ENCODE data around the gene CTDSP2. TPM values are rescaled to one million over a fixed set of nuclear protein-coding genes. Genes with fewer than 3 reads are reported as not detected.
"Not testable (repeated sequence)": the region's sequence is repeated elsewhere in the genome, so short reads cannot be mapped to it uniquely, and the experiment has no call there.

CTDSP2 gene
- total RNA-seq, 4 donors from 2014 or later = 151 to 190 (median 170) TPM

DNA sequence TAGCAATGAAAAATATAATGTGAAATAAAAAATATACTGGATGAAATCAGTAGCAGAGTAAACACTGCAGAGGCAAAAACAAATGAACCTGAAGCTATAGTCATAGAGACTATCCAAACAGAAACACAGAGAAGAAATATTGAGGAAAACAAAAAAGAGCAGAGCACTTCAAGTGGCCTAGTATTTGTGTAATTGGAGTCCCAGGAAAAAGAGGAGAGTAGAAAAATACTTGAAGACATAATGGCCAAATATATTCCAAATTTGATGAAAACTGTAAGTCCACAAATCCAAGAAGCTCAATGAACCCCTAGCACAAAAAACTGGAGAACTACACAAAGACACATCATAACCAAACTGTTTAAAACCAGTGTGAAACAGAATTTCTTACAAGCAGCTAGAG, 37.2 kb upstream of the CTDSP2 start:
- no peak for ATAC-seq
- H3K4me1 ChIP-seq = peaks cover 4 to 29% (median 11%) of the 10 kb centered on the region in 3 donors
- peaks cover 0 to 4% (median 0%) of the 10 kb centered on the region in 3 donors for H3K9me3 ChIP-seq
- no peaks in the 10 kb centered on the region for H3K36me3 ChIP-seq
- no peaks in the 10 kb centered on the region for H3K27me3 ChIP-seq
- no peak for TF ChIP-seq POLR2AphosphoS5 (IDR thresholded peaks at IDR 0.05)
- no peak overlapping the region for H3K4me3 ChIP-seq
- H3K27ac ChIP-seq = no peak overlapping the region

DNA sequence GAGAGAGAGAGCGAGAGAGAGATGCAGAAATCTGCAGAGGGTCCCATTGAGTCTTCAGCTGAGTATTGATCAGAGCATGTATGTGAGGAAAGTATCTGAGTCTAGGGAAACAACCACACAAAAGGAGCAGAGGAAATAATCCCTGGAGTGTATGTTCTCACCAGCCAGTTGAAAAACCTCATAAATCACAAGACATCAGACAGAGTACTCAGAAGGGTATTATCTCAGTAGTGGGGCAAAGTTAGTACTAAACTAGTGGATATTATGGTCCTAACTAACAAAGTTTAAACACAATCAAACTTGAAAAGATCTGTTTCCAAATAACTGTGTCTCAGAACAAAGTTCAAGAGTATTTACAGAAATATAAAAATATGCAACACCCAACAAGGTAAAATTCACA, 36.5 kb upstream of the CTDSP2 start:
- Histone ChIP-seq H3K36me3 (no peaks in the 10 kb centered on the region), H3K4me1 (peaks cover 2 to 23% (median 5%) of the 10 kb centered on the region in 3 donors), H3K4me3 (no peak overlapping the region), H3K27ac (no peak overlapping the region), H3K27me3 (no peaks in the 10 kb centered on the region), H3K9me3 (peaks cover 0 to 4% (median 0%) of the 10 kb centered on the region in 3 donors)
- ATAC-seq = no peak
- WGBS, 2 donors (ENCODE audit: low coverage in 1 of 2) = 100% methylated on average over 1 of the region's 1 CpG; no CpG with 5 or more reads in 1 of the 2 donors
- TF ChIP-seq, protein P1, sequence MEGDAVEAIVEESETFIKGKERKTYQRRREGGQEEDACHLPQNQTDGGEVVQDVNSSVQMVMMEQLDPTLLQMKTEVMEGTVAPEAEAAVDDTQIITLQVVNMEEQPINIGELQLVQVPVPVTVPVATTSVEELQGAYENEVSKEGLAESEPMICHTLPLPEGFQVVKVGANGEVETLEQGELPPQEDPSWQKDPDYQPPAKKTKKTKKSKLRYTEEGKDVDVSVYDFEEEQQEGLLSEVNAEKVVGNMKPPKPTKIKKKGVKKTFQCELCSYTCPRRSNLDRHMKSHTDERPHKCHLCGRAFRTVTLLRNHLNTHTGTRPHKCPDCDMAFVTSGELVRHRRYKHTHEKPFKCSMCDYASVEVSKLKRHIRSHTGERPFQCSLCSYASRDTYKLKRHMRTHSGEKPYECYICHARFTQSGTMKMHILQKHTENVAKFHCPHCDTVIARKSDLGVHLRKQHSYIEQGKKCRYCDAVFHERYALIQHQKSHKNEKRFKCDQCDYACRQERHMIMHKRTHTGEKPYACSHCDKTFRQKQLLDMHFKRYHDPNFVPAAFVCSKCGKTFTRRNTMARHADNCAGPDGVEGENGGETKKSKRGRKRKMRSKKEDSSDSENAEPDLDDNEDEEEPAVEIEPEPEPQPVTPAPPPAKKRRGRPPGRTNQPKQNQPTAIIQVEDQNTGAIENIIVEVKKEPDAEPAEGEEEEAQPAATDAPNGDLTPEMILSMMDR (IDR thresholded peaks at IDR 0.05) = no peak
- TF ChIP-seq POLR2AphosphoS5 (IDR thresholded peaks at IDR 0.05) = no peak
- TF ChIP-seq EP300 (IDR thresholded peaks at IDR 0.05) = no peak
- TF ChIP-seq POLR2A (IDR thresholded peaks at IDR 0.05) = no peak

DNA sequence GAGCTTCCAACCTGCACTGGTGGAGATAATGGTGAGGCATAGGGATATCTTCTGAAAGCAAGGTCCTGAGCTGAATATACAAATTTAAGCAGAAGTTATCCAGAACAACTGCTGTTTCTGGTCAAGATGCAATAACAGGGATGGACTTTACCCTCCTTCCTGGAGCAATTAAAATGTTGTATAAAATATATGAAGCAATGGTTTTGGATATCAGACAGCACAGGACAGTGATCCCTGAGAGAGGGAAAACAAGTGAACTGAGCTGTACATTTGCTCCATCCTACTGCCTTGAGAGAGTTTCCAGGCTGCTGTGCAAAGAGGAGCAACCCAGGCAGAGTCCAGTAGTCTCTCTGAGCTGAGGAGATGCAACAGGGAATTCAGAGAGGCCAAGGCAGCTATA, 36.0 kb upstream of the CTDSP2 start:
- TF ChIP-seq EP300 (IDR thresholded peaks at IDR 0.05) (no peak), POLR2A (IDR thresholded peaks at IDR 0.05) (no peak), POLR2AphosphoS5 (IDR thresholded peaks at IDR 0.05) (no peak)
- TF ChIP-seq, protein P1 (IDR thresholded peaks at IDR 0.05) = no peak
- H3K4me1 ChIP-seq = peaks cover 0 to 18% (median under 1%) of the 10 kb centered on the region in 3 donors
- no peak for ATAC-seq

DNA sequence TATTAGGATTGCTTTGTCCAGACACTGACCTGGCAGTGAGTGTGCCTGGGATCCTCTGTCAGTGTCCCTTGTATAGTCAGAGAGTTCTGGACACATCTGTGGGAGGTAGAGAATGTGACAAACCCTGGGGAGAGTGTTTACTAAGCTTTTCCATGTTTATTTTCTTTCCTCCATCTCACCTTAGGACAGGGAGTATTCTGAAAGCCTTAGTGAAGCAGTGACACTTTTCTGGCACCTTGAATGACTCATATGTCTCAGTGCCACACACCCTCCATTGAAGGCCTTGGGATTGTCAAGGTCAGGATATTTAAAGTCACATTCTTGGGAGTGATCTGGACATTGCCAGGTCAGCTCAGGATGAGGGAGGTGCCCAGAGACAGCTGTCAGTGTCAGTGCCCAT, 34.9 kb upstream of the CTDSP2 start:
- H3K4me1 ChIP-seq = peaks cover 0 to 7% (median 0%) of the 10 kb centered on the region in 3 donors
- no peaks in the 10 kb centered on the region for H3K27me3 ChIP-seq
- no peak for ATAC-seq
- H3K9me3 ChIP-seq = peaks cover 0 to 4% (median 0%) of the 10 kb centered on the region in 3 donors
- no peaks in the 10 kb centered on the region for H3K36me3 ChIP-seq
- TF ChIP-seq EP300 (IDR thresholded peaks at IDR 0.05) (no peak), POLR2AphosphoS5 (IDR thresholded peaks at IDR 0.05) (no peak), POLR2A (IDR thresholded peaks at IDR 0.05) (no peak)
- TF ChIP-seq, protein P1 (IDR thresholded peaks at IDR 0.05) = no peak
- no peak overlapping the region for H3K4me3 ChIP-seq
- no peak overlapping the region for H3K27ac ChIP-seq

More for the DNA sequence above, 36.0 kb upstream of the CTDSP2 start:
- H3K4me3 ChIP-seq = no peak overlapping the region
- H3K36me3 ChIP-seq = no peaks in the 10 kb centered on the region
- peaks cover 0 to 4% (median 0%) of the 10 kb centered on the region in 3 donors for H3K9me3 ChIP-seq
- no peak overlapping the region for H3K27ac ChIP-seq
- no peaks in the 10 kb centered on the region for H3K27me3 ChIP-seq

DNA sequence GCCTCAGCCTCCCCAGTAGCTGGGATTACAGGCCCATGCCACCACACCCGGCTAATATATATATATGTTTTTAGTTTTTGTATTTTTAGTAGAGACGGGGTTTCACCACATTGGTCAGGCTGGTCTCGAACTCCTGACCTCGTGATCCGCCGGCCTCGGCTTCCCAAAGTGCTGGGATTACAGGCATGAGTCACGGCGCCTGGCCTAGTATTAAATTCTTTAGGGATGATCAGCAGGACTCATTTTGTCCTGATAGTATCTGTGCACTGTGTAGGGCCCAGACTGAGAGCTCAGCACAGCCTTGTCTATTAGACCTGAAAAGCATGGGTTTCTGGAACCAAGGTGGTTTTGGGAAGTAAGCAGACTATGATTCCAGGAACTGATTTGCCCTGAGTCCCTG, 34.5 kb upstream of the CTDSP2 start:
- 80 to 91% methylated on average over 1 to 9 of the region's 9 CpGs for WGBS, 2 donors (ENCODE audit: low coverage in 1 of 2)
- ATAC-seq, H3K27me3 ChIP-seq, H3K9me3 ChIP-seq, H3K4me3 ChIP-seq, H3K4me1 ChIP-seq, H3K36me3 ChIP-seq, H3K27ac ChIP-seq: not testable (repeated sequence)

DNA sequence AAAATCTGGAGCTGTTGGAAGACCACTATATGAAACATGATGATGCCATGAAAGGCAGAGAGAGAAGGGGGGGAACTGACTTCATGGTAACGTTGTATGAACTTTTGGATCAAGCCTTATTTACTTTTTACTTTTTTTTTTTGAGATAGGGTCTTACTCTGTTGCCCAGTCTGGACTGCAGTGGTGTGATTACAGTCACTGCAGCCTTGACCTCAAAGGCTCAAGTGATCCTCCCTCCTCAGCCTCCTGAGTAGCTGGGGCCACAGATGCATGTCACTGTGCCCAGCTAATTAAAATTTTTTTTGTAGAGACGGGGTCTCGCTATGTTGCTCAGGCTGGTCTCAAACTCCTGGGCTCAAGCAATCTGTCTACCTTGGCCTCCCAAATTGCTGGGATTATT, 31.3 kb upstream of the CTDSP2 start:
- H3K36me3 ChIP-seq = no peaks in the 10 kb centered on the region
- no peaks in the 10 kb centered on the region for H3K27me3 ChIP-seq
- H3K27ac ChIP-seq = no peak overlapping the region
- no peak for ATAC-seq
- H3K9me3 ChIP-seq = no peaks in the 10 kb centered on the region
- H3K4me3 ChIP-seq = no peak overlapping the region
- 87 to 89% methylated on average over 3 of the region's 3 CpGs for WGBS, 2 donors (ENCODE audit: low coverage in 1 of 2)
- peaks cover 0 to 10% (median 0%) of the 10 kb centered on the region in 3 donors for H3K4me1 ChIP-seq
- TF ChIP-seq, protein P1 (IDR thresholded peaks at IDR 0.05) = no peak
- TF ChIP-seq POLR2A (IDR thresholded peaks at IDR 0.05) (no peak), POLR2AphosphoS5 (IDR thresholded peaks at IDR 0.05) (no peak), EP300 (IDR thresholded peaks at IDR 0.05) (no peak)

Data from gastroesophageal sphincter (tissue), 4 donors.